ENCODE results near the gene STAB2.

DNA sequence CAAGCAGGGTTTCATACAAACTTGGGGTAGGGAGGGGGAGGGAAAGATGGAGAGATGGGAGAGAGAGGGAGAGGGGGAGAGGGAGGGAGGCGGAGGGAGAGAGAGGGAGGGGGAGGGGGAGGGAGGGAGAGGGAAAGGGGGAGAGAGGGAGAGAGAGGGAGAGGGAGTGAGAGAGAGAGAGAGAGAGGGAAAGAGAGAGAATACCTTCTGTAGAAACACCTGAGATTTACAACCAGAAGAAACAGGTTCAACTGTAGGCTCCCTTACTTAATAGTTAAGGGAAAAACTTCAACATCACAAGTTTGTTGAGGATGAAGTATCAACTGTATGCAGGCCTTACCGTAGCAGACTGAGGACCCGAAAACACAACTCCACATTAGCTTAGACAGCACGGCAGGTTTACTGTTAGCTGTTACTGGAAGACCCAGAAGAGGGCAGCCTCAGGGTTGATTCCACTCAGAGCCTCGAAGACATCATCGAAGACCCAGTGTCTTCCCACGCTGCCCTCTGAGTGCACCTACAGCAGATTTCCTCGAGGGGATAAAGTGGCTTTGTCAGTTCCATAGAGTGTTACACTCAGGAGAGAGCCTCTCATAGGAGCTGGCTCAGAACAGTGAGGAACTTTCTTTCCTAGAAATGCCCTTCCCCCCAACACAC lies 181.5 kb downstream of the STAB2 start:
- TF ChIP-seq POLR2A (IDR thresholded peaks at IDR 0.05) (no peak), POLR2AphosphoS5 (IDR thresholded peaks at IDR 0.05) (no peak), EP300 (IDR thresholded peaks at IDR 0.05) (no peak)
- TF ChIP-seq, protein P1, sequence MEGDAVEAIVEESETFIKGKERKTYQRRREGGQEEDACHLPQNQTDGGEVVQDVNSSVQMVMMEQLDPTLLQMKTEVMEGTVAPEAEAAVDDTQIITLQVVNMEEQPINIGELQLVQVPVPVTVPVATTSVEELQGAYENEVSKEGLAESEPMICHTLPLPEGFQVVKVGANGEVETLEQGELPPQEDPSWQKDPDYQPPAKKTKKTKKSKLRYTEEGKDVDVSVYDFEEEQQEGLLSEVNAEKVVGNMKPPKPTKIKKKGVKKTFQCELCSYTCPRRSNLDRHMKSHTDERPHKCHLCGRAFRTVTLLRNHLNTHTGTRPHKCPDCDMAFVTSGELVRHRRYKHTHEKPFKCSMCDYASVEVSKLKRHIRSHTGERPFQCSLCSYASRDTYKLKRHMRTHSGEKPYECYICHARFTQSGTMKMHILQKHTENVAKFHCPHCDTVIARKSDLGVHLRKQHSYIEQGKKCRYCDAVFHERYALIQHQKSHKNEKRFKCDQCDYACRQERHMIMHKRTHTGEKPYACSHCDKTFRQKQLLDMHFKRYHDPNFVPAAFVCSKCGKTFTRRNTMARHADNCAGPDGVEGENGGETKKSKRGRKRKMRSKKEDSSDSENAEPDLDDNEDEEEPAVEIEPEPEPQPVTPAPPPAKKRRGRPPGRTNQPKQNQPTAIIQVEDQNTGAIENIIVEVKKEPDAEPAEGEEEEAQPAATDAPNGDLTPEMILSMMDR (IDR thresholded peaks at IDR 0.05), result no peak

Measured in sigmoid colon (tissue), 4 donors.